ENCODE data around the gene ANTKMT.

GRCh38 chr16:680625-680945, 40.4 kb upstream of the ANTKMT start:
- TF ChIP-seq CTCF (conservative IDR thresholded peaks at IDR 0.05) (no peak), EZH2 (IDR thresholded peaks at IDR 0.05; ENCODE audit: low read depth) (no peak)

All from PC-9 (cell line).